Heart left ventricle (tissue), 13 donors: ENCODE data around the gene IHH.

Experiments
- CTCF ChIP-seq, 12 donors: fragments of 200-600 bp; sonication (generic) in 4 of 12; IDR thresholded peaks; one replicate each; pipeline versions ENCODE4 v1.5.0 to v1.8.0; 2018 to 2022; ENCODE audit warnings: antibody characterized with exemption in 12 of 12, mild to moderate bottlenecking in 5 of 12
- POLR2A ChIP-seq, 2 donors: fragments of 450-650 bp; IDR thresholded peaks; one replicate each; pipeline ENCODE4 v1.6.1; 2017; ENCODE audit warnings: antibody characterized with exemption in 2 of 2, mild to moderate bottlenecking in 2 of 2, moderate library complexity in 2 of 2
- donor health status: ischemic (EF 13 %, LVEDD 7.1; RV severe dilation, severe dysfunction).
- donor health status: DM: no; HTN: yes; CAD: no.
- donor health status: DM: no; HTN: no; CAD: no.
- donor health status: ischemic (EF 25% LVEDD 6.9; RV normal size, moderate dysfunction).
- donor health status: ischemic (EF 25% LVEDD 5.7; RV mildly dilated, moderate dysfunction).
- donor health status: ischemic (EF 35%, LVEDD 5.7; RV mildly dilated, moderate dysfunction).
- donor health status: nonischemic (EF 11% LVEDD 7.7; RV severe dilation, severe dysfunction).
- donor health status: DM: yes; HTN: yes; CAD: no.
- donor health status: PGD.
- donor health status: ischemic (EF 29% LVEDD 5.4; RV normal size, mild dysfunction).
- donor health status: nonischemic (EF 23%, LVEDD 6.1; RV moderate dilation, normal function).

- TF ChIP-seq CTCF (IDR thresholded peaks at IDR 0.05) (no peak), POLR2A (IDR thresholded peaks at IDR 0.05) (no peak)
Observed at GRCh38 chr2:219054956-219055903, 5.5 kb downstream of the IHH start.
